ENCODE results near the gene BACH2.

BACH2 gene

DNA sequence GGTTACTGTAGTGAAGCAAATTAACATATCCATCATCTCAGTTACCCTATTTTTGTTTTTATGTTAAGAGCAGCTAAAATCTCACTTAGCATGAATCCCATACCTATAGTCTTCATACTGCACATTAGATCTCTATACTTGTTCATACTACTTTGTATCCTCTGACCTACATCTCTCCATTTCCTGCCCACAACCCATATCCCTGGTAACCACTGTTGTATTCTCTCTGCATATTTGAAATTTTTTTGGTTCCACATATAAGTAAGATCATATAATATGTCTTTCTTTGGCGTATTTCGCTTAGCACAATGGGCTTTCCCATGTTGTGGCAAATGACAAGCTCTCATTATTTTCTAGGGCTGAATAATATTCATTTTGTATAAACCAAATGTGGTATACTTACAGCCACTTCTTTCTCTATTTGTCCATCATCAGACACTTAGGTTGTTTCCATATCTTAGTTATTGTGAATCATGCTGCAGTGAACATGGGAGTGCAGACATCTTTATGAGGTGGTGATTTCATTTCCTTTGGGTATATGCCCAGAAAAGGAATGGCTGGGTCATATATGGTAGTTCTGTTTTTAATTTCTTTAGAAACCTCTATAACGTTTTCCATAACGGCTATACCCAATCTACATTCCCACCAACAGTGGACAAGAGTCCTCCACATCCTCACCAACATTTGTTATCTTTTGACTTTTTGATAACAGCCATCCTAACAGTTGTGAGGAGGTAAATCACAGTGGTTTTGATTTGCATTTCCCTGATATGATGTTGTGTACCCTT is 39.8 kb downstream of the BACH2 start:
- Mint-ChIP-seq H3K27ac (peak overlapping the region; percentile 89), H3K4me1 (peaks cover 46 to 88% of the 10 kb centered on the region in 2 donors), H3K9me3 (peaks cover 21% of the 10 kb centered on the region in 2 donors), H3K27me3 (no peaks in the 10 kb centered on the region), H3K36me3 (peaks cover 46 to 62% of the 10 kb centered on the region in 2 donors), H3K4me3 (no peak overlapping the region)
- DNase-seq (no peak), ATAC-seq (replicated peaks) (peak; percentile 55 to 74)

DNA sequence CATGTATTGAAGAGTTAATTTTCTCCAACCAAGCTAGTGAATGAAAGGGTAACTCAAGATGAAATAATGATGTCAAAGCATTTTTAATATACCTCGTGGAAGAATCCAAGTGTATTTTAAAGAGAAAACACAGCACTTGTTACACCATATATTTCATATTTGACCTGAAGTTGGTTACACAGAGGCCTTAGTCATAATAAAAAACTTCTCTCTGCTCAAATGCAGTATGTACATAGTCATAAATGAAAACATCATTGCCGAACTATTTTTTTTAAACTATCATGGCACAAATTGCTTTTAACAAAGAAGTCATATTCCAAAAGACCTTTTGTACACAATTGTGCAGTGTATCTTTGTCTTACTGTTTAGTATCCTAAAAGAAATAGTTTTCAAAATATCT is 43.0 kb downstream of the BACH2 start:
- Mint-ChIP-seq H3K27ac (peak overlapping the region; percentile 89), H3K4me3 (no peak overlapping the region), H3K4me1 (peaks cover 51 to 84% of the 10 kb centered on the region in 2 donors), H3K9me3 (peaks cover 18 to 21% of the 10 kb centered on the region in 2 donors), H3K27me3 (no peaks in the 10 kb centered on the region), H3K36me3 (peaks cover 38 to 42% of the 10 kb centered on the region in 2 donors)
- DNase-seq (no peak), ATAC-seq (replicated peaks) (no peak)

DNA sequence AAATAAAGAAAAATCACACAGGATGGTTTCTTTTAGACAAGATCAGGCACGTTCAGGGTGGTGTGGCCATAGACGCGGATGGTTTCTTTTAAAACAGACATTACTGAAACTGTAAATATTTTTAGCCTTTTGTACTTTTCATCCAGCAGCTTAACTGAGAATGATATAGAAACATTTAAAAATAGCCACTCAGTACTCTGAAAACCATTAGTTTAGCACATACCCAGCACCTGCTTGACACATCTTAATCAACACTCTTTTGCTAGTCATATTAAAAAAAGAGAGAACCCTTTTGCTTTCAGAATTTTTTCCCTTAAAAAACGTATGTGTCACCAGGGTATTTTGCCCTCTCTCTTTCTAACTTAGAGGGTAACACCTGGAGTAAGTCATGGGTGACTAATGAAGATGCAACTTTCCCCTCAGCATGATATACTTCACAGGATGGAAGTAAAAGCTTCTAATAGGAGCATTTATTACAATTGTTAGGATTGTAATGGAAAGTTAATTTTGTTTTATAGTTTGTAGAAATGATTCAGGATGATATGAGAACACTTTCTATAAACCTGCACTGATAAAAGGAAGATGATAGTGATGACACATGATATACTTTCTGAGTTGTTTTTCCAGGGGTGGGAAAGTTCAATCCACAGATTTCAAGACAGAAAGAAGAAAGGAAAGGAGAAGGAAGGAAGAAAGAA is 45.2 kb downstream of the BACH2 start:
- peaks cover 36 to 45% of the 10 kb centered on the region in 2 donors for H3K36me3 Mint-ChIP-seq
- no peak for DNase-seq
- peak overlapping the region; percentile 42 to 80 for H3K4me3 Mint-ChIP-seq
- ATAC-seq (replicated peaks), result peak; percentile 69 to 79
- peaks cover 9 to 14% of the 10 kb centered on the region in 2 donors for H3K9me3 Mint-ChIP-seq
- H3K4me1 Mint-ChIP-seq, result peaks cover 50 to 80% of the 10 kb centered on the region in 2 donors
- H3K27ac Mint-ChIP-seq, result peak overlapping the region; percentile 89
- no peaks in the 10 kb centered on the region for H3K27me3 Mint-ChIP-seq

DNA sequence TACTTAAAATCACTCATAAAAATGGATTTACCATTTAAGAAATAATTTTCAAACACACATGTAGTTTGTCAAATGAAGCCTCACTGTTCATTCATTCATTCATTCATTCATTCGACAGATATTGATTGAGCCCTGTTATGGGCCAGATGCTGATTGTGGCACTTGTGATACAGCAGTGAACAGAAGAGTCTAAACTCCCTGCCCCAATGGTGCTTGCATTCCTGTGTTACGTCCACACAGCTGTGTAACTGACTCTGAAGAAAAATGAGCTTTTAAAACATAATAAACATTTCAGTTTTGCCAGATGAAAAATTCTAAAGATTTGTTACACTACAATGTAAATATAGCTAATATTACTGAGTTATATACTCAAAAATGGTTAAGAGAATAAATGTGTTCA is 46.2 kb downstream of the BACH2 start:
- H3K27me3 Mint-ChIP-seq, result no peaks in the 10 kb centered on the region
- ATAC-seq (replicated peaks), result no peak
- H3K4me3 Mint-ChIP-seq, result peak overlapping the region in 1 of 2 donors; percentile 69
- H3K9me3 Mint-ChIP-seq, result peaks cover 3 to 7% of the 10 kb centered on the region in 2 donors
- DNase-seq, result no peak
- H3K36me3 Mint-ChIP-seq, result peaks cover 26 to 40% of the 10 kb centered on the region in 2 donors
- H3K4me1 Mint-ChIP-seq, result peaks cover 46 to 80% of the 10 kb centered on the region in 2 donors
- H3K27ac Mint-ChIP-seq, result peak overlapping the region; percentile 95

DNA sequence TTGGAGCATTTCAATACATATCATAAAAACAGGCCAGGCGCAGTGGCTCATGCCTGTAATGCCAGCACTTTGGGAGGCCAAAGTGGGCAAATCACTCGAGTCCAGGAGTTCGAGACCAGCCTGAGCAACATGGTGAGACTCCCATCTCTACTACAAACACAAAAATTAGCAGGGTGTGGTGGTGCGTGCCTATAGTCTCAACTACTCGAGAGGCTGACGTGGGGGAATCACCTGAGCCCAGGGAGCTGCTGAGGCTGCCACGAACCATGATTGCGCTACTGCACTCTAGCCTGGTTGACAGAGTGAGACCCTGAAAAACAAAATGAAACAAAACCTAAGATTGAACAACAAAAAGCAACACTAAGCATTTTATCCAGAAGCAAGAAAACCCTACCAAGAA is 47.2 kb downstream of the BACH2 start:
- DNase-seq (peak; percentile 64), ATAC-seq (replicated peaks) (peak; percentile 84 to 86)
- Mint-ChIP-seq H3K36me3 (peaks cover 20 to 33% of the 10 kb centered on the region in 2 donors), H3K27ac (peak overlapping the region; percentile 95), H3K9me3 (peaks cover 0 to 4% of the 10 kb centered on the region in 2 donors), H3K4me1 (peaks cover 42 to 74% of the 10 kb centered on the region in 2 donors), H3K27me3 (no peaks in the 10 kb centered on the region), H3K4me3 (peak overlapping the region; percentile 69 to 76)

DNA sequence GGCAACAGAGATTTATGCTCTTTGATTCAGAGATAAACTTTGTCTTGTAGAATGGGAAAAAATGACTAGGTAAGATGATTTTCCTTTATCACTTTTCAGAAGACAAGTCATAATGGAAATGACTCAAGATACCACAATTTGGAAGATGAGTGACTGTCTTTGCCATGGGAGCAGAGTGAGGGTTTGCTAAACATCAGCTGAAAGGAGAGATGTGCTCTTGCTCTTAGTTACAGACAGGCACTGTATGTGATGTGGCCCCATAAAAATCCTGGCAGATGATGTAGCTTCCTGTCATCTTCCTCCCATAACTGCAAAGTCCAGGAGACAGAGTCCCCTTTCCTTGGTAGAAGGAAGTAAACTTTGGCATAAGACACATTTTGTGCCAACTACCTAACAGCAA is 47.6 kb downstream of the BACH2 start:
- ATAC-seq (replicated peaks) (peak; percentile 56 to 71), DNase-seq (no peak)
- Mint-ChIP-seq H3K4me3 (peak overlapping the region; percentile 48 to 69), H3K9me3 (peaks cover 0 to 4% of the 10 kb centered on the region in 2 donors), H3K27me3 (no peaks in the 10 kb centered on the region), H3K36me3 (peaks cover 21 to 35% of the 10 kb centered on the region in 2 donors), H3K27ac (peak overlapping the region; percentile 95), H3K4me1 (peaks cover 42 to 77% of the 10 kb centered on the region in 2 donors)

DNA sequence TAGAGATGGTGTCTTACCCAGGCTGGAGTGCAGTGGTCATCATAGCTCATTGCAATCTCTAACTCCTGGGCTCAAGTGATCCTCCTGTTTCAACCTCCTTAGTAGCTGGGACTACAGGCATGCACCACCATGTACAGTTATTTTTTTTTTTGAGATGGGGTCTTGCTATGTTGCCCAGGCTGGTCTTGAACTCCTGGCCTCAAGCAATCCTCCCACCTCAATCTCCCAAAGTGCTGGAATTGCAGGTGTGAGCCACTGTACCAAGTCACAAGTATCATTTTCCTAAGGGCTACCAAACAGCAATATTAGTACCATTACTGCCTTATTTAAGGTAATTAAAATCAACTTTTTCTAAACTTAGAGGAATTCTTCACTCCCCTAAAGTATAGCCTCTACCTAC is 49.4 kb downstream of the BACH2 start:
- Mint-ChIP-seq H3K4me3 (no peak overlapping the region), H3K9me3 (peaks cover 0 to 4% of the 10 kb centered on the region in 2 donors), H3K27me3 (no peaks in the 10 kb centered on the region), H3K4me1 (peaks cover 33 to 63% of the 10 kb centered on the region in 2 donors), H3K36me3 (peaks cover 21 to 46% of the 10 kb centered on the region in 2 donors), H3K27ac (peak overlapping the region; percentile 44)
- no peak for ATAC-seq (replicated peaks)
- no peak for DNase-seq

DNA sequence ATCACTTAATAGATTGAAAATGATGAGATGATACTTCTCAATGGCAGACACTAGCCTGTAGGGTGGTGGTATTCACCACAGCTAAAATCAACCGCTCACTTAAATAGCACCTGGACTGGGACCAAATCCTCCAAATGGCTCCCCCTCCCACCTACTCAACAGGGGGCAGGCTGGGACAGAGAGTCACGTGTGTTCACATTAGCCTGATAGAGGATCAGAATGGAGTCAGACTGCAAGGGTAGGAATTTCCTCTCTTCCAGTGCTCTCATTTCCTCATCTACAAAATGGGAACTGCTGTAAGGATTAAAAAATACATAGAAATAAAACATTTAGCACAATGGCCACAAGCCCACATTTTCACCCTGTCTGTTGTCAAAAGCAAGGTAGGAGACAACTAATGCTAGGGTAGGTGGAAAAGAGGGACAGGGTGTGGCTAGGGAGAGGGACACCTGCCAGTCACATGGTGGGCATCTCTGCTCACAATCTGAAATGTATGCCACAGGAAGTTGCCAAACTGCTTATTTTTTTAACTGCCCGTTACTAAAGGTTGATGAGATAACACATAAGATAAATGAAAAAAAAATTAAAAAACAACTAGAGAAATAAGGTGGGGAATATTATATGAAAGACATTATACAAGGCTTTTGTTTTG is 55.3 kb downstream of the BACH2 start:
- DNase-seq, result no peak
- no peak for ATAC-seq (replicated peaks)
- Mint-ChIP-seq H3K27ac (peak overlapping the region; percentile 79), H3K9me3 (no peaks in the 10 kb centered on the region), H3K4me1 (peaks cover 32 to 57% of the 10 kb centered on the region in 2 donors), H3K4me3 (peak overlapping the region in 1 of 2 donors; percentile 29), H3K27me3 (no peaks in the 10 kb centered on the region), H3K36me3 (peaks cover 11 to 34% of the 10 kb centered on the region in 2 donors)

DNA sequence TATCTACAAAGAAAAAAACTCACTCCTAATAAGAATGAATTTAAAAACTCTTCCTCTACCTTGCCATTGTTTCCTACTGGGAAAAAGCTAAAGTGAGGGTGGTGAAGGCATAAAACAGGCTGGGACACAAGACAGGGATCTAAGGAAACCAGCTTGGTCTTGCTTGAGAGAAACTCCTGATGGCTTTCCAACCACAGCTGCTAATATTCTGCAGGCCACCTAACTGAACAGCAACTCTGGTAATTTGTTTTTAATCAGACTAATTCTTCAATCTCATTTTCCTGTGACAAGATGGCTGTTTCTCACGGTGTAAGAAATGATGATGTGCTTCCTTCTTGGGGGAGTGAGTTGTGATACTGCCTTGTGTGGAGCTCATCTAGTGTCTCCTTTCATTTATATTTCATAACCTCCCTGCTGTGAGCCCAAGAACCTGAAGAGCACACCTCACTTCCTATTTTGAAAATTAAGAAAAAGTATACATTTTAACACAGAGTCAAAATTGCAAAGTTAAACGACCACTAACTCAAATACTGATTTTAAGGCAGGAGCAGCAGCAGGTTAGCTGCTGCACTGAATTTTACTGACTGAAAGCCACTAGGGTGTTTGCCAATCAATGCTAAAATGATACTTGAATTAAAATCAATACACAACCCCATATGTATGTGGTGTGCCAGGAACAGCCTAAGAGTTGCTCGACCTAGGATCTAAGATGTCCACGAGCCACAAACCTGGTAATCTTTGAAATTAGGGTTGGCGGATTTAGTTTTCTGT is 58.0 kb downstream of the BACH2 start:
- ATAC-seq (replicated peaks) (peak; percentile 7 to 40), DNase-seq (no peak)
- Mint-ChIP-seq H3K9me3 (no peaks in the 10 kb centered on the region), H3K27me3 (no peaks in the 10 kb centered on the region), H3K36me3 (peaks cover 14 to 30% of the 10 kb centered on the region in 2 donors), H3K27ac (peak overlapping the region; percentile 77), H3K4me3 (peak overlapping the region in 1 of 2 donors; percentile 57), H3K4me1 (peaks cover 40 to 64% of the 10 kb centered on the region in 2 donors)

DNA sequence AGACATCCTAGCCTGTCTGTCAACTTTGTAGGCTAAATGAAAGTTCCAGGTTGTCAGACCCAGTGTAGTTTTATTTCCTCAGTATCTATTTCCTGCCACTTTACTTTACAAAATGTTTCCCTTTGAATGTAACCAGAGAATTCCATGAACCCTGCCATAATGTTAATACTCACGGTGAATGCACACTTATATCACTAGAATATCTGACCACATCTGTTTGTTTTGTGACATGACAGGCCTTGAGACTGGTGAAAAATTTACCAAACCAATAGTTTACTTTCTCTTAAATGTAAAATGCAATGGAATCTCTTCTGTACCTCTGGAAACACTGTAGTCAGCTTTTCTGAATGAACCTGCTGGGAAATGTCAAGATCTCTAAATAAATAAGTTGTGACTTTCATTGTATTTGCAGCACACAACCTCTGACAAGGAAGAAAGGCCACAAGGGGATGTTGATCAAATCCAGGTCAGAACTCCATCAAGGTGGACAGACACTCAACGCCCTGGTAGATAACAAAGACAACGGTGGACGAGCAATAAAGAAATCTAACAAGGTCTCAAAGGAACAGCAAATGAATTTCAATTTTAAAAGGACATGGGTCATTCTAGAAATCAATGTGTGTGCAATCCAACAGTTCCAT is 59.2 kb downstream of the BACH2 start:
- H3K36me3 Mint-ChIP-seq, result peaks cover 14 to 18% of the 10 kb centered on the region in 2 donors
- ATAC-seq (replicated peaks) (no peak), DNase-seq (no peak)
- no peaks in the 10 kb centered on the region for H3K27me3 Mint-ChIP-seq
- peaks cover 47 to 77% of the 10 kb centered on the region in 2 donors for H3K4me1 Mint-ChIP-seq
- peak overlapping the region; percentile 73 for H3K27ac Mint-ChIP-seq
- H3K4me3 Mint-ChIP-seq, result no peak overlapping the region
- no peaks in the 10 kb centered on the region for H3K9me3 Mint-ChIP-seq

DNA sequence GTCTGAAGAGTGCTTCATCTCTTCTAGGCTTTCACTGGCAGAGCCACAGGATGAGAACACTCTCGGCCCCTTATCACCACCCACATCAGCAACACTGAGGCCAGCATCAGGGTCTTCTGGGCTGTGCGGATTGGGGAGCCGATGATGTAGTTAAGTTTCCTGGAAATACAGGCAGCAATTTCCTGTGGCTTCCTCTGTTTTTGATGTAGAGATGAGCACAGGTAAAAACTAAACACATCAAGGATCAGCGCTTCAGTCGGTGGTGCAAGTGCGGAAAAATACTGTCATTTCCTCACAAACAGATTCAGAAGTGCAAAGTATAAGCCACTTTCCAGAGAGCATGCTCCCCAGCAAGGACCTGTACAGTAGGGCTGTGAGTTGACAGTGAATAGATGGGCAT is 62.6 kb downstream of the BACH2 start:
- peaks cover 58 to 86% of the 10 kb centered on the region in 2 donors for H3K4me1 Mint-ChIP-seq
- ATAC-seq (replicated peaks), result peak; percentile 78 to 79
- peaks cover 12 to 13% of the 10 kb centered on the region in 2 donors for H3K36me3 Mint-ChIP-seq
- H3K27ac Mint-ChIP-seq, result peak overlapping the region; percentile 89
- H3K27me3 Mint-ChIP-seq, result no peaks in the 10 kb centered on the region
- H3K4me3 Mint-ChIP-seq, result peak overlapping the region; percentile 32 to 46
- H3K9me3 Mint-ChIP-seq, result no peaks in the 10 kb centered on the region
- DNase-seq, result no peak

DNA sequence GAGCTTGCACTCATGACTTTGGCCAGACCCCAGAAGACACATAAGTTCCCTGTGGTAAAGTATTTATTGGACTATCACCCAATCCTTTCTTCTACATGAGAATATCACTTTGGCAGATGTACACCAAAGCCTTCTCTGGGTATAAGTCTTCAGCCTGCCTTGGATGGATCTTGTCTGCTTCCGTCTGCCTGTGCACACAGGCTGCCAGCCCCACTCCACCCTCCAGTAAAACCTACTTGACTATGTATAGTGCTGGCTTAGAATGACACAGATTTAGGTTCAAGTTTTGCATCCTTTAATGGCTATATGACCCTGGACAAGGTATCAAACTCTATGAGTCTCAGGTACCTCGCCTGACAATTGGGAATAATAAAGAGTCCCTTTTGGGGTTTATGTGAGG is 63.4 kb downstream of the BACH2 start:
- ATAC-seq (replicated peaks), result no peak
- Mint-ChIP-seq H3K27me3 (no peaks in the 10 kb centered on the region), H3K9me3 (no peaks in the 10 kb centered on the region), H3K4me1 (peaks cover 56 to 83% of the 10 kb centered on the region in 2 donors), H3K27ac (peak overlapping the region; percentile 89), H3K36me3 (peaks cover 12 to 13% of the 10 kb centered on the region in 2 donors), H3K4me3 (no peak overlapping the region)
- DNase-seq, result no peak

DNA sequence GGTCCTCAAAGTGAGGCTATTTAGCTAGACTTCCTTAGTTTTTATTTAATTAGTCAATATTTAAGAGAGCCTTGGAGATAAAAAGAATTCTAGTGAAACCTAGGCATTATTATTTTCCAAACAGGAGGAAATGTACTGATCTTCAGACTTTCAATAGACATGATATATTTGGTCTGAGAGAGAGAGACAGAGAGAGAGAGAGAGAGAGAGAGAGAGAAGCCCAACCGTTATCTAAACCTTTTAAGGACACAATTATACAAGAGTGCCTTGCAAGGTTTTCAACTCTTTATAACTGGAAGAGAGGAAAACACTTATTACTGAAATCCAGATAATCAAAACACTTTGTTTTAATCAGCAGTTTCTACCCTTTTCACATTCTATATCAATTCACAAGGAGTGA is 64.8 kb downstream of the BACH2 start:
- Mint-ChIP-seq H3K4me1 (peaks cover 55 to 86% of the 10 kb centered on the region in 2 donors), H3K4me3 (no peak overlapping the region), H3K36me3 (peaks cover 5 to 13% of the 10 kb centered on the region in 2 donors), H3K27ac (peak overlapping the region; percentile 79), H3K9me3 (no peaks in the 10 kb centered on the region), H3K27me3 (no peaks in the 10 kb centered on the region)
- DNase-seq (no peak), ATAC-seq (replicated peaks) (no peak)

Data from stimulated activated naive B cell treated with anti-CD40 and anti-IgM and Interleukin-4, amounts not matched to agents 10 μg/mL and 1 μg/mL and 100 μg/mL, for 72 hours (primary cell).